Body of pancreas (tissue), 4 donors: ENCODE measurements around the gene PLPP1. TPM values are rescaled to one million over a fixed set of nuclear protein-coding genes. Genes with fewer than 3 reads are reported as not detected.
A peak's percentile ranks its signal among the peaks of the same experiment; 100 is the strongest.

Experiments
- ATAC-seq: fragments of 150-250 bp; one replicate; pipeline ENCODE4 v1.9.1; 2016
- DNase-seq, 4 donors: peaks; one replicate each; pipeline ENCODE4 v3.0.0-alpha.2; 2019
- H3K27ac ChIP-seq, 4 donors: fragments of 200-600 bp; sonication (generic); 1 replicate in 3 of 4; 2 replicates in 1 of 4; pipeline versions ENCODE4 v1.5.1 to v1.6.1; 2016 to 2019; ENCODE audit warnings: mild to moderate bottlenecking in 1 of 4, mixed read lengths in 1 of 4, moderate library complexity in 1 of 4
- H3K27me3 ChIP-seq, 2 donors: fragments of 200-600 bp; sonication (generic); one replicate each; pipeline ENCODE4 v1.6.0; 2016; ENCODE audit warnings: mild to moderate bottlenecking in 1 of 2
- H3K36me3 ChIP-seq, 2 donors: fragments of 200-600 bp; sonication (generic); replicated peaks in 1 of 2; 2 replicates each; pipeline ENCODE4 v1.5.1; 2016; ENCODE audit warnings: low read depth in 2 of 2; ENCODE audit not compliant: insufficient read depth in 1 of 2
- H3K4me1 ChIP-seq: fragments of 200-600 bp; sonication (generic); one replicate; pipeline ENCODE4 v1.6.0; 2016
- H3K4me3 ChIP-seq, 2 donors: fragments of 200-600 bp; sonication (generic); 1 replicate in 1 of 2; 2 replicates in 1 of 2; pipeline ENCODE4 v1.5.1; 2016 to 2019
- H3K9me3 ChIP-seq, 3 donors: fragments of 200-600 bp; sonication (generic); 1 replicate in 2 of 3; 2 replicates in 1 of 3; pipeline ENCODE4 v1.5.1; 2016
- POLR2A ChIP-seq, 3 donors: fragments of 450-650 bp; IDR thresholded peaks; one replicate each; pipeline ENCODE4 v1.6.1; 2016; ENCODE audit warnings: antibody characterized with exemption in 3 of 3, mild to moderate bottlenecking in 2 of 3
- WGBS, 2 donors: methylation state at CpG; one replicate each; pipeline ENCODE4 v1.1.5; 2017; 5-methylcytosine and 5-hydroxymethylcytosine counted together
- intact Hi-C: fragments of 100-400 bp; cut with DNase I; formaldehyde crosslinking; loops from one replicate; pipeline ENCODE4 v1.15.1; 2023
- total RNA-seq, 2 donors: library from RNA; depleted of rRNA; stranded (reverse); fragments of >200 nt; gene quantifications; one replicate each; pipeline ENCODE4 v1.1.0, GENCODE V29; 2016
- TF ChIP-seq, protein P1 (sequence below), 7 experiments: fragments of 450-650 bp in 4 of 7; fragments of 200-600 bp in 3 of 7; sonication (generic) in 3 of 7; IDR thresholded peaks; one replicate each; pipeline ENCODE4 v1.5.1; 2016 to 2019; ENCODE audit warnings: antibody characterized with exemption in 7 of 7

The PLPP1 gene
- total RNA-seq, 2 donors from 2014 or later, result 88.2 to 227 TPM

DNA sequence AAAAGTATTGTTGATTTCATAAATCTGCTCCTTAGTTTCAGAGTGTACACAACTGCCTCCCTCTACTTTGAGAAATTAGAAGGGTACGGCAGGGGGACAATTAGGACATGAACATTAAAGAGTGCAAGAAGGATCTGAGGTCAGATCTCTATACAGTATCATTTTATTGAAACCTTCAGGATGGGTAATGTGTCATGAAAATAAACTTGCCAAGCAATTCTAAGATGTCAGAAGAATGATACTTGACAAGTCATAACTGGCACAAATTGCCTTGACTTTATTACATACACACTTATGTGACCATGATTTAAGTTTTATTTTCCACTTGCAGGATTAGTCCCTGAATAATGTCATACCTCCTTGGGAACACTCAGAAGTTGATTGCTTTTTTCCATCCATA, 92.8 kb downstream of the PLPP1 start:
- no peaks in the 10 kb centered on the region for H3K9me3 ChIP-seq
- intact Hi-C loops, result no loop called here
- 96 to 100% methylated on average over 1 of the region's 1 CpG for whole genome bisulfite sequencing, 2 donors
- ATAC-seq (no peak), DNase-seq (no peak)
- no peak overlapping the region for H3K27ac ChIP-seq
- H3K4me1 ChIP-seq, result peaks cover 20% of the 10 kb centered on the region
- no peak for TF ChIP-seq POLR2A (IDR thresholded peaks at IDR 0.05)
- TF ChIP-seq, protein P1, sequence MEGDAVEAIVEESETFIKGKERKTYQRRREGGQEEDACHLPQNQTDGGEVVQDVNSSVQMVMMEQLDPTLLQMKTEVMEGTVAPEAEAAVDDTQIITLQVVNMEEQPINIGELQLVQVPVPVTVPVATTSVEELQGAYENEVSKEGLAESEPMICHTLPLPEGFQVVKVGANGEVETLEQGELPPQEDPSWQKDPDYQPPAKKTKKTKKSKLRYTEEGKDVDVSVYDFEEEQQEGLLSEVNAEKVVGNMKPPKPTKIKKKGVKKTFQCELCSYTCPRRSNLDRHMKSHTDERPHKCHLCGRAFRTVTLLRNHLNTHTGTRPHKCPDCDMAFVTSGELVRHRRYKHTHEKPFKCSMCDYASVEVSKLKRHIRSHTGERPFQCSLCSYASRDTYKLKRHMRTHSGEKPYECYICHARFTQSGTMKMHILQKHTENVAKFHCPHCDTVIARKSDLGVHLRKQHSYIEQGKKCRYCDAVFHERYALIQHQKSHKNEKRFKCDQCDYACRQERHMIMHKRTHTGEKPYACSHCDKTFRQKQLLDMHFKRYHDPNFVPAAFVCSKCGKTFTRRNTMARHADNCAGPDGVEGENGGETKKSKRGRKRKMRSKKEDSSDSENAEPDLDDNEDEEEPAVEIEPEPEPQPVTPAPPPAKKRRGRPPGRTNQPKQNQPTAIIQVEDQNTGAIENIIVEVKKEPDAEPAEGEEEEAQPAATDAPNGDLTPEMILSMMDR (IDR thresholded peaks at IDR 0.05), result no peak
- H3K4me3 ChIP-seq, result no peak overlapping the region
- H3K27me3 ChIP-seq, result no peaks in the 10 kb centered on the region
- H3K36me3 ChIP-seq, result no peaks in the 10 kb centered on the region

DNA sequence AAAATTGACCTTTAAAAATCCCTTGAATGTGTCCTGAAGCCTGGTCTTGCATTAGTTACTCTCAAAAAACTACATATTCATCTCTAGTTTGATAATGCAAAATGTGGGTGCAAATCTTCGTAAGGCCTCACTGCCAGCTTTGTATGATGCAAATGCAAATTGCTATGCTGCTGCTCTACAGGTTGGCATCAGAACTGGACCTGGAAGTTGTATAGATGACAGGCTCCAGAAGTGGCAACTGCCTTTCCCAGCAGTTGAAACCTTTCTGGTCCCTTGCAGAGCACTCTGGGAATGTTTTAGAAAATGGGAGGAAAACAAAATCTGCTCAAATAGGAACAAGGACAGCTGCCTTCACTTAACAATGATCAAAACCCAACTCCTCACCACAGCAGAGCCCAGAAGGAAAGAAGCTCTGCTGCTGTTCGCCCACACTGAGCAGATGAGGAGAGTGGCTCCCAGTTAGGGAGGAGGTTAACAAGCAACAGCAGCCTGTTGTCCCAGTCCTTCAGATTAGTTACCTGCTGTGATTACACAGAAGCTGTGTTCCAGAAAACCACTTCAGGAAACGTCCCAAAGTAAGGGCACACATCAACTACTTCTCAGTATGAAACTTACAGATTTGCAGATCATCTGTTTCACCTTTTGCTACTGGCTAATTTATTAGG, 93.5 kb downstream of the PLPP1 start:
- intact Hi-C loops, result no loop called here
- no peak for ATAC-seq
- H3K27ac ChIP-seq, result no peak overlapping the region

DNA sequence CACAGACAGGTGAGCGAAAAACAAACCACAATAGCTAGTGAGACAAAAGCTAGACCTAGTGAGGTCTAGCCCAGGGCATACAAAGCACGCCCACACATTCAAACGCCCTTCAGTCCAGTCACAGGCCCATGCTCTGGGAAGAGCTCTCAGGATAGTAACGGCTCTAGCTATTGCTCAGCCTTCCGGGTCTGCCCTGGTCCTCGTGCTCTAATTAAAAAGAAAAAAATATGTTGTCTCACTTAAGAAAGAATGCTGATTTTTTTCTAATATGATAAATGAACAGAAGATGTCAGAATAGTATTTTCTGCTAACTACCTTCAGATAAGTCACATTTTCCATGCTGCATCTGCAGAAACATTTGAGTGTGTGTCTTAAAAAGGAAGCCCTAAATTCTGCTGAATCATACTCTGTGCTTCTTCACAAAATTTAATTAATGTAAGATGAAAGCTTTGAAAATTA, 94.5 kb downstream of the PLPP1 start:
- no peak for TF ChIP-seq POLR2A (IDR thresholded peaks at IDR 0.05)
- peaks cover 20% of the 10 kb centered on the region for H3K4me1 ChIP-seq
- intact Hi-C loops, result no loop called here
- H3K9me3 ChIP-seq, result no peaks in the 10 kb centered on the region
- H3K36me3 ChIP-seq, result no peaks in the 10 kb centered on the region
- H3K27me3 ChIP-seq, result no peaks in the 10 kb centered on the region
- no peak overlapping the region for H3K4me3 ChIP-seq
- H3K27ac ChIP-seq, result no peak overlapping the region
- 86 to 90% methylated on average over 6 of the region's 6 CpGs for WGBS, 2 donors
- DNase-seq (no peak), ATAC-seq (no peak)

More for the DNA sequence above, 93.5 kb downstream of the PLPP1 start:
- Histone ChIP-seq H3K9me3 (no peaks in the 10 kb centered on the region), H3K4me1 (peaks cover 20% of the 10 kb centered on the region), H3K4me3 (no peak overlapping the region), H3K27me3 (no peaks in the 10 kb centered on the region), H3K36me3 (no peaks in the 10 kb centered on the region)
- no peak for DNase-seq
- TF ChIP-seq POLR2A (IDR thresholded peaks at IDR 0.05), result no peak
- TF ChIP-seq, protein P1 (IDR thresholded peaks at IDR 0.05), result no peak
- WGBS, 2 donors, result 82 to 83% methylated on average over 3 of the region's 3 CpGs

GRCh38 chr5:55438998-55439397, 95.8 kb downstream of the PLPP1 start:
- TF ChIP-seq POLR2A (IDR thresholded peaks at IDR 0.05), result no peak
- TF ChIP-seq, protein P1 (IDR thresholded peaks at IDR 0.05), result no peak
- 84 to 91% methylated on average over 4 of the region's 4 CpGs for WGBS, 2 donors
- Histone ChIP-seq H3K27ac (peak overlapping the region in 3 of 4 donors; percentile 37 to 77 (median 75)), H3K9me3 (no peaks in the 10 kb centered on the region), H3K27me3 (no peaks in the 10 kb centered on the region), H3K36me3 (no peaks in the 10 kb centered on the region), H3K4me1 (peaks cover 20% of the 10 kb centered on the region), H3K4me3 (no peak overlapping the region)
- ATAC-seq (peak; percentile 27), DNase-seq (peak in 1 of 4 donors; percentile 24)
- intact Hi-C loops, result no loop called here

- Histone ChIP-seq H3K27ac (peak overlapping the region; percentile 37 to 77 (median 68)), H3K4me3 (no peak overlapping the region), H3K9me3 (no peaks in the 10 kb centered on the region), H3K27me3 (no peaks in the 10 kb centered on the region), H3K36me3 (no peaks in the 10 kb centered on the region), H3K4me1 (peaks cover 20% of the 10 kb centered on the region)
- DNase-seq, result no peak
- 86 to 94% methylated on average over 2 of the region's 2 CpGs for WGBS, 2 donors
- ATAC-seq, result peak; percentile 7
- intact Hi-C loops, result no loop called here
- TF ChIP-seq, protein P1 (IDR thresholded peaks at IDR 0.05), result no peak
- no peak for TF ChIP-seq POLR2A (IDR thresholded peaks at IDR 0.05)
Observed at GRCh38 chr5:55437859-55438206, 96.9 kb downstream of the PLPP1 start.
